Panc1 (cell line): ENCODE data around the gene CA12. TPM values are rescaled to one million over a fixed set of nuclear protein-coding genes. Genes with fewer than 3 reads are reported as not detected.
"Not testable (repeated sequence)": the region's sequence is repeated elsewhere in the genome, so short reads cannot be mapped to it uniquely, and the experiment has no call there.

Experiments used
- ATAC-seq: fragments of 200-7000 bp; cut with Tn5 transposase; 2 replicates; pipeline ENCODE4 v1.9.1; 2020; ENCODE audit warnings: mild to moderate bottlenecking, moderate library complexity
- BruUV-seq: library from RNA; stranded (reverse); fragments of 400-500 nt; replicated peaks from 2 replicates; lab custom pipeline; 2021; lab: Mats Ljungman, UMichigan
- CTCF ChIA-PET: fragments of 300-600 bp; sonication (Branson Sonifier 250); formaldehyde crosslinking; loops from one replicate; lab custom pipeline; 2022; ENCODE audit warnings: antibody characterized with exemption; lab: Charles Lee
- POLR2A ChIA-PET: fragments of 300-600 bp; sonication (Branson Sonifier 250); formaldehyde crosslinking; loops from one replicate; lab custom pipeline; 2022; ENCODE audit warnings: antibody characterized with exemption; lab: Charles Lee
- DNase-seq: peaks from one replicate; pipeline ENCODE4 v3.0.0-alpha.2; 2010; ENCODE audit warnings: low read depth, low spot score
- H3K27ac ChIP-seq: 2 replicates; pipeline ENCODE4 v1.5.1; 2011; ENCODE audit warnings: mild to moderate bottlenecking, low read length, inconsistent platforms
- H3K27me3 ChIP-seq: fragments of 200-500 bp; sonication (Bioruptor generic); 2 replicates; pipeline ENCODE4 v1.6.0; 2014; ENCODE audit warnings: low read length, inconsistent platforms; ENCODE audit not compliant: control insufficient read depth, insufficient read depth
- H3K36me3 ChIP-seq: fragments of 200-500 bp; sonication (Bioruptor generic); 2 replicates; pipeline ENCODE4 v1.5.1; 2014; ENCODE audit warnings: inconsistent platforms, mild to moderate bottlenecking, low read length, moderate library complexity; ENCODE audit not compliant: control insufficient read depth, insufficient read depth
- H3K4me1 ChIP-seq: 2 replicates; pipeline ENCODE4 v1.5.1; 2011; ENCODE audit warnings: inconsistent platforms, mild to moderate bottlenecking, low read length, moderate library complexity; ENCODE audit not compliant: control insufficient read depth, insufficient read depth
- H3K4me3 ChIP-seq, 2 experiments: 2 replicates each; pipeline ENCODE4 v1.5.1; 2011 to 2012; ENCODE audit warnings: low read depth in 2 of 2, low read length in 2 of 2, mild to moderate bottlenecking in 2 of 2, inconsistent platforms in 1 of 2, moderate library complexity in 1 of 2
- H3K9me3 ChIP-seq: fragments of 200-500 bp; sonication (Bioruptor generic); 2 replicates; pipeline ENCODE4 v1.5.1; 2014; ENCODE audit warnings: low read depth, mild to moderate bottlenecking, inconsistent platforms, low read length, moderate library complexity; ENCODE audit not compliant: control insufficient read depth, insufficient read depth
- CTCF ChIP-seq: fragments of 450-650 bp; IDR thresholded peaks from 2 replicates; pipeline ENCODE4 v1.5.1; 2017; ENCODE audit warnings: mild to moderate bottlenecking
- POLR2AphosphoS5 ChIP-seq: IDR thresholded peaks from 2 replicates; pipeline ENCODE4 v1.6.1; 2012; ENCODE audit warnings: mild to moderate bottlenecking, low read depth, low read length, moderate library complexity
- REST ChIP-seq, 2 experiments: IDR thresholded peaks; 2 replicates each; pipeline ENCODE4 v1.6.1; 2011 to 2012; ENCODE audit warnings: low read depth in 2 of 2, control low read depth in 1 of 2, low read length in 1 of 2, mild to moderate bottlenecking in 1 of 2, moderate library complexity in 1 of 2; ENCODE audit not compliant: insufficient read depth in 1 of 2
- SIN3A ChIP-seq: IDR thresholded peaks from 2 replicates; pipeline ENCODE4 v1.6.1; 2012; ENCODE audit warnings: low read depth, mild to moderate bottlenecking, low read length, moderate library complexity, borderline replicate concordance; ENCODE audit not compliant: insufficient read depth
- TCF7L2 ChIP-seq: IDR thresholded peaks from 2 replicates; pipeline ENCODE4 v1.6.1; 2011; ENCODE audit warnings: mild to moderate bottlenecking, low read depth, low read length, inconsistent platforms
- in situ Hi-C: cut with HindIII; loops from 2 replicates; pipeline ENCODE4 v1.10.0; 2016; ENCODE audit warnings: low sequenced_read_pairs, low pct_unique_long_range_greater_than_20kb
- intact Hi-C: fragments of 100-400 bp; cut with micrococcal nuclease; formaldehyde crosslinking; loops from one replicate; pipeline ENCODE4 v1.10.0; 2022; ENCODE audit not compliant: unreplicated experiment
- total RNA-seq: library from RNA; stranded (reverse); gene quantifications from one replicate; pipeline ENCODE4 v1.2.1, GENCODE V29; 2021; ENCODE audit not compliant: unreplicated experiment

Gene CA12
- total RNA-seq, 1 experiment from 2014 or later: 0.74 TPM

- in situ Hi-C loops (no loop called here), intact Hi-C loops (no loop called here)
- ChIA-PET POLR2A (no interaction called here), CTCF (no interaction called here)
- Histone ChIP-seq H3K36me3 (no peaks in the 10 kb centered on the region), H3K4me3 (no peak overlapping the region), H3K27ac (no peak overlapping the region), H3K4me1 (no peaks in the 10 kb centered on the region), H3K27me3 (no peaks in the 10 kb centered on the region), H3K9me3 (no peaks in the 10 kb centered on the region)
- BruUV-seq: no TSS peak
- TF ChIP-seq TCF7L2 (no peak), REST (IDR thresholded peaks at IDR 0.05; ENCODE audit: insufficient read depth in 1 of 2, low read depth in 2 of 2, low read length in 1 of 2) (no peak), POLR2AphosphoS5 (no peak), CTCF (no peak), SIN3A (no peak)
- no peak for DNase-seq
- no peak for ATAC-seq
Observed at GRCh38 chr15:63321462-63321861, 60.2 kb downstream of the CA12 start.

GRCh38 chr15:63320981-63321380 lies 60.7 kb downstream of the CA12 start:
- in situ Hi-C loops, H3K9me3 ChIP-seq, H3K27me3 ChIP-seq, ATAC-seq, H3K4me1 ChIP-seq, H3K36me3 ChIP-seq, CTCF ChIA-PET, DNase-seq, intact Hi-C loops, H3K27ac ChIP-seq, BruUV-seq, POLR2A ChIA-PET, H3K4me3 ChIP-seq: not testable (repeated sequence)

- H3K4me3 ChIP-seq, H3K27me3 ChIP-seq, H3K4me1 ChIP-seq, DNase-seq, H3K36me3 ChIP-seq, H3K9me3 ChIP-seq, ATAC-seq, POLR2A ChIA-PET, CTCF ChIA-PET, in situ Hi-C loops, intact Hi-C loops, BruUV-seq, H3K27ac ChIP-seq: not testable (repeated sequence)
Observed at GRCh38 chr15:63320446-63320845, 61.2 kb downstream of the CA12 start.
